Measurements from ENCODE around the gene CACNA2D3. TPM values are rescaled to one million over a fixed set of nuclear protein-coding genes. Genes with fewer than 3 reads are reported as not detected.

Gene CACNA2D3
- total and polyA plus RNA-seq, 7 donors: 2.7 to 13.5 (median 9.0) TPM

- no peak overlapping the region for H3K4me3 ChIP-seq
- no peak overlapping the region for H3K27ac ChIP-seq
- H3K27me3 ChIP-seq (ENCODE audit: insufficient read depth in 3 of 3, low read length in 2 of 3): no peaks in the 10 kb centered on the region
- 71 to 87% (median 84%) methylated on average over 3 of the region's 3 CpGs for WGBS, 3 donors
- peaks cover 41% of the 10 kb centered on the region for H3K4me1 ChIP-seq
- DNase-seq (no peak), ATAC-seq (no peak)
- no peaks in the 10 kb centered on the region for H3K9me3 ChIP-seq
- intact Hi-C loops (cut with DNase I): no loop called here
- no peak for TF ChIP-seq CTCF (IDR thresholded peaks at IDR 0.05)
- no peaks in the 10 kb centered on the region for H3K36me3 ChIP-seq (ENCODE audit: insufficient read depth in 1 of 2, low read depth in 1 of 2)
Measured at GRCh38 chr3:54897028-54897711, 774.8 kb downstream of the CACNA2D3 start.

DNA sequence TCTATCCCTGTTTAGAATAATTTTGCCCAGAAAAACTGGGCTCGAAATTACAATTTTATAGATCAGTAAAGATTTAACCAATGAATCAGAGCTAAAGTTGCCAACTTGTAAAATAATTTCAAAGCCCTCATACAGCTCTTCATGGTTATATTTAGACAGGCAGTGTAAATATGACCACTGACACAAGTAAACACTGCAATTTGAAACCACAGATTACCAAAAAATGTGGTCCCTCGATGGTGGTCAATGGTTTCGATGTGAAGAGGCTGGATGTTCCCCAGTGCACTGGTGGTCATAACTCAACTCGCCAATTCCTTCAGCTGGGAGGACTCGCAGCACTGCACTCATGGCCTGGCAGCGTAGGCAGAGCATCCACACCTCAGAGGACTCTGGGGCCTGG is 776.9 kb downstream of the CACNA2D3 start:
- H3K4me1 ChIP-seq: peaks cover 43% of the 10 kb centered on the region

GRCh38 chr3:54900838-54901591 is 778.7 kb downstream of the CACNA2D3 start:
- intact Hi-C loops (cut with DNase I): no loop called here
- peak; percentile 88 to 93 (median 92) for ATAC-seq
- Histone ChIP-seq H3K9me3 (no peaks in the 10 kb centered on the region), H3K27ac (peak overlapping the region; percentile 87), H3K27me3 (ENCODE audit: insufficient read depth in 3 of 3, low read length in 2 of 3) (no peaks in the 10 kb centered on the region), H3K4me3 (no peak overlapping the region), H3K4me1 (peaks cover 49% of the 10 kb centered on the region), H3K36me3 (ENCODE audit: insufficient read depth in 1 of 2, low read depth in 1 of 2) (no peaks in the 10 kb centered on the region)
- WGBS, 3 donors: 21 to 42% (median 24%) methylated on average over 8 of the region's 8 CpGs
- peak in 1 of 2 donors; percentile 65 for DNase-seq
- TF ChIP-seq CTCF (IDR thresholded peaks at IDR 0.05): no peak

More for the DNA sequence above, 776.9 kb downstream of the CACNA2D3 start:
- WGBS, 3 donors: 64 to 71% (median 67%) methylated on average over 6 of the region's 6 CpGs
- Histone ChIP-seq H3K27ac (peak overlapping the region; percentile 87), H3K9me3 (no peaks in the 10 kb centered on the region), H3K36me3 (ENCODE audit: insufficient read depth in 1 of 2, low read depth in 1 of 2) (no peaks in the 10 kb centered on the region), H3K27me3 (ENCODE audit: insufficient read depth in 3 of 3, low read length in 2 of 3) (no peaks in the 10 kb centered on the region), H3K4me3 (no peak overlapping the region)
- DNase-seq (no peak), ATAC-seq (no peak)
- intact Hi-C loops (cut with DNase I): no loop called here
- no peak for TF ChIP-seq CTCF (IDR thresholded peaks at IDR 0.05)

DNA sequence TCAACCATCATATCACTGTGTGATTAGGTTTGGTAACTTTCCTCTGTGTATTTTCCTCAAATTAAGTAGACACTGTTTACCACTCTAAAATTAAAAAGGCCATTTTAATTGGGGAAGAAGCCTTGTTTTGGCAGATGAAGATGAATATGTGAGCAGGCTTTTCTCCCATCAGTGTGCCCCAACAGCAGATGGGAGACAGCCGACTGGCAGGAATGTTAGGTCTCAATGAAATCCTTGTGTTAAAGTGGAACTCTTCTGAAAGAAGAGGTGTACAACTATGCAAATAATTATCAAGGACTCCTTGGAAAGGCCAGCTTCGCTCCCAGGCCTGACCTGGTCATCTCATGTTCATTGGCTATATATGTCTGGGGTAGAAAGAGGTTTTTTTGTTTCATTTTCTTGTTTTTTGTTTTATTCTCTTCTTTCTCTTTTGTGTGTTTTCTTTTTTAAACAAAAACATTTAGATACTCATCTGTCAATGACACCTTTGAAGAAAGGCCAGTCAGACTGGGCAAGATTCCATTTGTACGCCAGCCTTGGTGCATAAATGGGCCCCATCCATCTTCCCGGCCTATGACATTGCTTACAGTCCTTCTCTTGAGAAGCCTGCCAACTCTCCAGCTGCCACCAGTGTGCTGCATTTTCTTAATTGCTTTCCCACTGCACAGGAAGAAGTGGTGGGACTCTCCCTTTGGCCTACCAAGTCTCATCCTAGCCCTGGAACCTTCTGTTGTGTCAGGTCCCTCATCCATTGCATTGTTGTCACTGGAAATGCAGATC is 779.7 kb downstream of the CACNA2D3 start:
- no peak for TF ChIP-seq CTCF (IDR thresholded peaks at IDR 0.05)
- ATAC-seq (peak in 1 of 4 donors; percentile 27), DNase-seq (no peak)
- 41 to 50% (median 43%) methylated on average over 4 of the region's 4 CpGs for WGBS, 3 donors
- Histone ChIP-seq H3K27me3 (ENCODE audit: insufficient read depth in 3 of 3, low read length in 2 of 3) (no peaks in the 10 kb centered on the region), H3K36me3 (ENCODE audit: insufficient read depth in 1 of 2, low read depth in 1 of 2) (no peaks in the 10 kb centered on the region), H3K4me1 (peaks cover 60% of the 10 kb centered on the region), H3K4me3 (no peak overlapping the region), H3K9me3 (no peaks in the 10 kb centered on the region), H3K27ac (peak overlapping the region; percentile 87)
- intact Hi-C loops (cut with DNase I): no loop called here

All from psoas muscle (tissue), 8 donors.